SIG-M5 (cell line): Measurements from ENCODE around the gene RALA.
"Not testable (repeated sequence)": the region's sequence is repeated elsewhere in the genome, so short reads cannot be mapped to it uniquely, and the experiment has no call there.

Experiments used
- DNase-seq: peaks from one replicate; lab custom pipeline; 2025; lab: John Stamatoyannopoulos, UW

Gene RALA

DNA sequence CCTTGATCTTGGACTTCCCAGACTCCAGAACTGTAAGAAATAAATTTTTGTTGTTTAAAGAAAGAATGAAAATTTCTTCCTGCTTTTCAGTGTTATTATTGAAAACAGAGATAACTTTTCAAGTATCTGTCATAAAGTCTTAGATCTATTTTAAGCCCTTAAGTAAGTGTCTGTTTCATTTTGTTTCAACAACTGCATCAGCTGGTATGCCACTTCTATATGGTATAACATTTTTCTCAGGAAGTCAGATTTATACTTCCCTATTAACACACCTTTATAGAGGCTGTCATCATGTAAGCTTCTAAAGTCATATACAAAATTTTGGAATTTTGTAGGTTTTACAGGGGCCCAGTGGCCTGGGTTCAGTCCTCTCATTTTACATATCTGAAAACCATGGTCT, 24.4 kb downstream of the RALA start:
- no peak for DNase-seq

DNA sequence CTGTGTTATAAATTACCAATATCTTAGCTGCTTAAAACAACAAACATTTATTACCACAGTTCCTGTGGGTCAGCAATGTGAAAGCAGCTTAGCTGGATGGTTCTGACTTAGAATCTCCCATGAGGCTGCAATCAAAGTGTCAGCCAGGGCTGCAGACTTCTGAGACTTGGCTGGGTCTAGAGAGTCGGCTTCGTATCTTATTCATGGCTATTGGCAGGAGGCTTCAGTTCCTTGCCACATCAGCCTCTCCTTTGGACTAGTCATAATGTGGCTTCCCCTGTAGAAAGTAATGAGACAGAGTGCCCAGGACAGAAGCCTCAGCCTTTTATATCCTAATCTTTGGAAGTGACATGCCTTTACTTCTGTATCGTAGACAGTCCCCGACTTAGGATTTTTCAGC, 27.3 kb downstream of the RALA start:
- DNase-seq: no peak

DNA sequence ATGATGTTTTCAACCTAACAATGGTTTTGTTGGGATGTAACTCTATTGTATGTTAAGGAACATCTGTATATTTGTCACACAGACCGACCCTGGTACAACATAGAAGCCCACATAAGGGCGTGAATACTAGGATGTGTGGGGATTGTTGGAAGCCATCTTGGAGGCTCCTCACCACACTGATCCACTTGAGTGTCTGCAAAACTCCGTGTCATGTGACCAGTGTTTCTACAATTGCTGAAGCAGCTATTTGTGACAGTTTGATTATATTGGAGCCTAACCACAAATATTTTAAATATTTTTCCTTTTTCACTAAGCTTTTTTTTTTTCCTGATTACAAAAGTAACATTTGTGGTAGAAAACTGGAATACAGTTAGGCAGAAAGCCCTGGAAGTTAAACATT, 27.9 kb downstream of the RALA start:
- no peak for DNase-seq

GRCh38 chr7:39656415-39656814, 33.0 kb downstream of the RALA start:
- no peak for DNase-seq

- no peak for DNase-seq
Observed at GRCh38 chr7:39659356-39660013, 36.1 kb downstream of the RALA start.

GRCh38 chr7:39661960-39662359, 38.6 kb downstream of the RALA start:
- DNase-seq: no peak

DNA sequence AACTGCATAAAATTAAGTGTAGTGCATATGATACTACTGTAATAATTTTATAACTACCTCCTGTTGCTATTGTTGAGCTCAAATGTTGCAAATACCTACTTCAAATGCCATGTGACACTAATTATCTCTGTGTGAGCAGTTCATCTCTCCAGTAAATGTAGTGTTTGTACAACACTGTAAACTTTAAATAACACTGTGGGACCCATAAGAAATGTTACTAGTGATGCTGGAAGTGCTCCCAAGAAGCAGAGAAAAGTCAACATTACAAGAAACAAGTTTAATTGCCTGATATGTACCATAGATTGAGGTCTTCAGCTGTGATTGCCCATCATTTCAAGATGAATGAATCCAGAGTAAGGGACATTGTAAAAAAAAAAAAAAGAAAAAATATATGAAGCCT, 39.9 kb downstream of the RALA start:
- no peak for DNase-seq

- no peak for DNase-seq
Observed at GRCh38 chr7:39664057-39664456, 40.7 kb downstream of the RALA start.

- DNase-seq: no peak
Observed at GRCh38 chr7:39664585-39664984, 41.2 kb downstream of the RALA start.

- DNase-seq: no peak
Observed at GRCh38 chr7:39666562-39666961, 43.2 kb downstream of the RALA start.

DNA sequence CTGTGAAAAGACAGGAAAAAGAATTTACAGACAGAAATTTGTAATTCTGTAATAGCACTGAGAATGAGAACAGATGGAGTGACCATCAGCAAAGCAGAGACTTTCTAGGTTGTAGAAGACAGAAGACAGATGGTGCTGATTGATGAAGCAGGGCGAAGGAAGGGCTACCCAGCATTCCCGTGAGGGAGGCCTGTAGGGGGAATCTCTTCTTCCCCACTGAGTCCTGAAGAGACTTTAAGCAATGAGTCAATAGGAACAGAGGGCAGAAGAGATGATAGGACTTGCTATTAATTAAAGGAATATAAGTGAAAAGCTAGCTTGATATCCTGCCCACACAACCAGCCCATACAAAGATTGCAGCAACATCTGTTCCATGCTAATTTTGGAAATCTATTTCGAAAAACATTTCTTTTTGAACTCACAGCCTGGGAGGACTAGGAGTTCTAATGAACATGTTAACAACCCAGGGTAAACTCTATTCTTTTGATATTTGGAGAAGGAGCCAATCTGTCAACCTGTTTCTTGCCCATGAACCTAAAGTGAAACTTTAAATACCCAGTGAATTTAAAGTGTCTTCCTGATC, 44.1 kb downstream of the RALA start:
- no peak for DNase-seq

DNA sequence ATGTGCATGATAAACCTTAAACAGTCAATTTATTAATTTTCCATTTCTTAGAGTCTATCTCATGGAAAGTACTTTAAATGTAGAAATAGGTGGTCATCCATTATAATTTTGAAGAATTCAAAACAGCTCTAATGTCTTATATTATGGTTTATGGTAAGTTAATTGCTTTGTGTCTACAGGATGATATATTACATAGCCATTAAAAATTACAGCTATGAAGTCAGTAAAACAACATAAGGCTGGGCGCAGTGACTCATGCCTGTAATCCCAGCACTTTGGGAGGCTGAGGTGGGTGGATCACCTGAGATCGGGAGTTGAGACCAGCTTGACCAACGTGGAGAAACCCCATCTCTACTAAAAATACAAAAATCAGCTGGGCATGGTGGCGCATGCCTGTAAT, 44.9 kb downstream of the RALA start:
- DNase-seq: not testable (repeated sequence)

GRCh38 chr7:39670052-39670451, 46.7 kb downstream of the RALA start:
- no peak for DNase-seq

- DNase-seq: no peak
Observed at GRCh38 chr7:39670934-39671333, 47.6 kb downstream of the RALA start.

GRCh38 chr7:39672176-39672575, 48.8 kb downstream of the RALA start:
- no peak for DNase-seq

GRCh38 chr7:39673868-39674267, 50.5 kb downstream of the RALA start:
- DNase-seq: no peak

- DNase-seq: no peak
Observed at GRCh38 chr7:39674406-39674805, 51.0 kb downstream of the RALA start.

- DNase-seq: no peak
Observed at GRCh38 chr7:39676346-39676745, 53.0 kb downstream of the RALA start.

- DNase-seq: no peak
Observed at GRCh38 chr7:39678930-39679709, 55.7 kb downstream of the RALA start.

- not testable (repeated sequence) for DNase-seq
Observed at GRCh38 chr7:39679874-39680273, 56.5 kb downstream of the RALA start.

DNA sequence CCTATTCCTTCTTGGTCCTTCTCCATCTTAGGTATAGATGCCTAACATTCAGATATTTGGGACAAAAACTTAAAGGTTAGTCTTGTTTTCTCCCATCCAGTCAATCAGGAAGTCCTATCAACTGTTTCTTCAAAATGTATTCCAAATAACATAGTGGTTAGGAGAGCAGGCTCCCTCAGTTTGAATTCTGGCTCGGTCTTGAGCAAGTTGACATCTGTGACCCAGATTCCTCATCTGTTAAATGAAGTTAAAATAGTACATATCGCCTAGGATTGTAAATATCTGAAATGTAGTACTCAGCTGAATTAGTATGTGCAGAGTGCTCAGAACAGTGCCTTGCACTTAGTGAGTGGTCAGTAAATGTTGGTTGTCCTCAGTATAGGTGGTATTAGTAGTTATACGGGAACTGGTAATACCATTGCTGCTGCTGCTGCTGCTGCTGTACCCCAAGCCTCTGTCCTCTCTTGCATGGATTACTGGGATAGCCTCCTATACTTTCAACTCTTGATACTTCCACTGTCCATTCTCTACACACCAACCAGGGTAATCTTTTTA, 58.6 kb downstream of the RALA start:
- no peak for DNase-seq

- DNase-seq: no peak
Observed at GRCh38 chr7:39683216-39683845, 60.0 kb downstream of the RALA start.
